ENCODE data around the gene KANSL1. TPM values are rescaled to one million over a fixed set of nuclear protein-coding genes. Genes with fewer than 3 reads are reported as not detected.
"Not testable (repeated sequence)": the region's sequence is repeated elsewhere in the genome, so short reads cannot be mapped to it uniquely, and the experiment has no call there.

KANSL1 gene
- total RNA-seq, 4 donors from 2014 or later = 91.3 to 120 (median 105) TPM

DNA sequence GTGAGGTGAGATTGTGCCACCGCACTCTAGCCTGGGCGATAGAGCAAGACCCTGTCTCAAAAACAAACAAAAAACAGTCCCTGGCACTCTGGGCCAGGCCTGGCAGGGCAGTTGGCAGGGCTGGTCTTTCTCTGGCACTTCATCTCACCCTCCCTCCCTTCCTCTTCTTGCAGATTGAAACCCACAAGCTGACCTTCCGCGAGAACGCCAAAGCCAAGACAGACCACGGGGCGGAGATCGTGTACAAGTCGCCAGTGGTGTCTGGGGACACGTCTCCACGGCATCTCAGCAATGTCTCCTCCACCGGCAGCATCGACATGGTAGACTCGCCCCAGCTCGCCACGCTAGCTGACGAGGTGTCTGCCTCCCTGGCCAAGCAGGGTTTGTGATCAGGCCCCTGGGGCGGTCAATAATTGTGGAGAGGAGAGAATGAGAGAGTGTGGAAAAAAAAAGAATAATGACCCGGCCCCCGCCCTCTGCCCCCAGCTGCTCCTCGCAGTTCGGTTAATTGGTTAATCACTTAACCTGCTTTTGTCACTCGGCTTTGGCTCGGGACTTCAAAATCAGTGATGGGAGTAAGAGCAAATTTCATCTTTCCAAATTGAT lies 169.3 kb downstream of the KANSL1 start:
- Histone ChIP-seq H3K36me3 (peaks cover 0 to 59% (median 0%) of the 10 kb centered on the region in 3 donors), H3K27me3 (no peaks in the 10 kb centered on the region), H3K27ac (no peak overlapping the region), H3K9me3 (no peaks in the 10 kb centered on the region), H3K4me3 (no peak overlapping the region), H3K4me1 (peaks cover 0 to 14% (median 3%) of the 10 kb centered on the region in 4 donors)
- TF ChIP-seq POLR2A (IDR thresholded peaks at IDR 0.05) = no peak
- TF ChIP-seq, protein P1, sequence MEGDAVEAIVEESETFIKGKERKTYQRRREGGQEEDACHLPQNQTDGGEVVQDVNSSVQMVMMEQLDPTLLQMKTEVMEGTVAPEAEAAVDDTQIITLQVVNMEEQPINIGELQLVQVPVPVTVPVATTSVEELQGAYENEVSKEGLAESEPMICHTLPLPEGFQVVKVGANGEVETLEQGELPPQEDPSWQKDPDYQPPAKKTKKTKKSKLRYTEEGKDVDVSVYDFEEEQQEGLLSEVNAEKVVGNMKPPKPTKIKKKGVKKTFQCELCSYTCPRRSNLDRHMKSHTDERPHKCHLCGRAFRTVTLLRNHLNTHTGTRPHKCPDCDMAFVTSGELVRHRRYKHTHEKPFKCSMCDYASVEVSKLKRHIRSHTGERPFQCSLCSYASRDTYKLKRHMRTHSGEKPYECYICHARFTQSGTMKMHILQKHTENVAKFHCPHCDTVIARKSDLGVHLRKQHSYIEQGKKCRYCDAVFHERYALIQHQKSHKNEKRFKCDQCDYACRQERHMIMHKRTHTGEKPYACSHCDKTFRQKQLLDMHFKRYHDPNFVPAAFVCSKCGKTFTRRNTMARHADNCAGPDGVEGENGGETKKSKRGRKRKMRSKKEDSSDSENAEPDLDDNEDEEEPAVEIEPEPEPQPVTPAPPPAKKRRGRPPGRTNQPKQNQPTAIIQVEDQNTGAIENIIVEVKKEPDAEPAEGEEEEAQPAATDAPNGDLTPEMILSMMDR (IDR thresholded peaks at IDR 0.05) = no peak
- TF ChIP-seq EP300 (IDR thresholded peaks at IDR 0.05) = no peak
- no peak for DNase-seq (ENCODE audit: low spot score in 2 of 2)
- WGBS, 2 donors = 87 to 89% methylated on average over 24 of the region's 24 CpGs

DNA sequence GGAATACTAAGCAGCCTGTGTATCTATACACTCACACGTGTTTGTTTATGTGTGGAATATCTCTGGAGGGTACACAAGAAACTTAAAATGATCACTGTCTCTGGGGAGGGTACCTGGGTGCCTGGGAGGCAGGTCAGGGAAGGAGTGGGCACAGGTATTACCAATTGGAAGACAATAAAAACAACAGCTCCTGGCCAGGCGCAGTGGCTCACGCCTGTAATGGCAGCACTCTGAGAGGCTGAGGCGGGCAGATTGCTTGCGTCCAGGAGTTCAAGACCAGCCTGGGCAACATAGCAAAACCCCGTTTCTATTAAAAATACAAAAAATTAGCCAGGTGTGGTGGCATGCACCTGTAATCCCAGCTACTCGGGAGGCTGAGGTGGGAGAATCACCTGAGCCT lies 169.9 kb downstream of the KANSL1 start:
- H3K4me3 ChIP-seq; DNase-seq (ENCODE audit: low spot score in 2 of 2); H3K9me3 ChIP-seq; H3K27me3 ChIP-seq; H3K27ac ChIP-seq: not testable (repeated sequence)
- peaks cover 0 to 12% (median 3%) of the 10 kb centered on the region in 4 donors for H3K4me1 ChIP-seq
- WGBS, 2 donors = 92 to 97% methylated on average over 7 of the region's 7 CpGs
- H3K36me3 ChIP-seq = peaks cover 0 to 53% (median 0%) of the 10 kb centered on the region in 3 donors

DNA sequence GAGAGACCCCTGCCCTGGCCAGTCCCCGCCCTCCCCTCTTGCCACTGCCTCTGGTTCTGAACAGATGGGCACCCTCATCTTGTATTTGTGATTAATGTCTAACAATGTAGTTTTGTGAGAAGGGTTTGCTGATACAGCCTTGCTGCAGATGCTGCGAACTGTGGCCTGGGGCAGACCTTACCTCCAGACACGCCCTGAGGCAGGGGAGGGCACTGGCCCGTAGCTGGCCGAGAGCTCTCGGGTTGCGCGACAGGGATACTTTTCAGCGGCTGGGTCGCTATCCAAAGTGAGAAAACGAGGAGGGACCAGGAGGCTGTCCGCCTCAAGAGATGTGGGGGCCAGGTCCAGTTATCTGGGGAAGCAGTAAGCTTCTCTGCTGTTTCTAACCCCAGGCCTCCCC lies 172.2 kb downstream of the KANSL1 start:
- 83 to 89% methylated on average over 12 of the region's 12 CpGs for WGBS, 2 donors
- H3K27ac ChIP-seq = peak overlapping the region in 1 of 4 donors; percentile 42
- H3K4me1 ChIP-seq = peaks cover 0 to 6% (median 0%) of the 10 kb centered on the region in 4 donors
- TF ChIP-seq POLR2A (IDR thresholded peaks at IDR 0.05) (no peak), EP300 (IDR thresholded peaks at IDR 0.05) (no peak)
- TF ChIP-seq, protein P1 (IDR thresholded peaks at IDR 0.05) = no peak
- H3K36me3 ChIP-seq = peaks cover 0 to 33% (median 0%) of the 10 kb centered on the region in 3 donors
- H3K9me3 ChIP-seq = no peaks in the 10 kb centered on the region
- H3K27me3 ChIP-seq = no peaks in the 10 kb centered on the region
- no peak overlapping the region for H3K4me3 ChIP-seq
- DNase-seq (ENCODE audit: low spot score in 2 of 2) = no peak

DNA sequence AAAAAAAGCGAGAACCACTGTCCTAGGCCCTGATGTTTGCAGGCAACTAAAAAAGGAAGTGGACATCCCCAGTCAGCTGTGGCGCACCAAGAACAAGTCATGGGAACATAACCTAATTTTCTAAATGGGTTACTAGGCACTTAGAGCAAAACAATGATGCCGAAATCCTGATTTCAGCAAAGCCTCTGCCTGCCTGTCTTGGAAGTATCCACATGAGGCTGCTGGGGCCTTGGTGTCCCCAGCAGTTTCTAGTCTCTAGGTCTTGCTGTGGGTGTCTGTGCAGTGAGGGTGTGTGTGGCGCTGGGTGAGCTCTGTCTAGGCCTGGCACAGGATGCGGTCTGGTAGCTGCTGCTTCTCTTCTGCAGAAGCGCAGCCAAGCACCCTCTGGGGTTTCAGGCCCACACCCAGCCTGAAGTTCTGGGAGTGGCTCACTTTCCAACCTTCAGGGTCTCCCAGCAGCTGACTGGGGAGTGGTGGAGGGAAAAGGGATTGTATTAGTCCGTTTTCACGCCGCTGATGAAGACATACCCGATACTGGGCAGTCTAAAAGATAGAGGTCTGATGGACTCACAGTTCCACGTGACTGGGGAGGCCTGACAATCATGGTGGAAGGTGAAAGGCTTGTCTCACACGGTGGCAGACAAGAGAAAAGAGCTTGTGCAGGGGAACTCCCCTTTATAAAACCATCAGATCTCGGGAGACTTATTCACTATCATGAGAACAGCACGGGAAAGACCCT lies 173.0 kb downstream of the KANSL1 start:
- TF ChIP-seq POLR2A (IDR thresholded peaks at IDR 0.05) = no peak
- TF ChIP-seq, protein P1 (IDR thresholded peaks at IDR 0.05) = no peak
- TF ChIP-seq EP300 (IDR thresholded peaks at IDR 0.05) = peak in 1 of 2 donors; percentile 8
- WGBS, 2 donors = 72 to 77% methylated on average over 14 of the region's 14 CpGs
- Histone ChIP-seq H3K27ac (peak overlapping the region in 2 of 4 donors; percentile 32 to 42), H3K4me3 (no peak overlapping the region), H3K36me3 (peaks cover 0 to 26% (median 0%) of the 10 kb centered on the region in 3 donors), H3K4me1 (peaks cover 0 to 6% (median 0%) of the 10 kb centered on the region in 4 donors), H3K9me3 (no peaks in the 10 kb centered on the region), H3K27me3 (no peaks in the 10 kb centered on the region)
- DNase-seq (ENCODE audit: low spot score in 2 of 2) = no peak

DNA sequence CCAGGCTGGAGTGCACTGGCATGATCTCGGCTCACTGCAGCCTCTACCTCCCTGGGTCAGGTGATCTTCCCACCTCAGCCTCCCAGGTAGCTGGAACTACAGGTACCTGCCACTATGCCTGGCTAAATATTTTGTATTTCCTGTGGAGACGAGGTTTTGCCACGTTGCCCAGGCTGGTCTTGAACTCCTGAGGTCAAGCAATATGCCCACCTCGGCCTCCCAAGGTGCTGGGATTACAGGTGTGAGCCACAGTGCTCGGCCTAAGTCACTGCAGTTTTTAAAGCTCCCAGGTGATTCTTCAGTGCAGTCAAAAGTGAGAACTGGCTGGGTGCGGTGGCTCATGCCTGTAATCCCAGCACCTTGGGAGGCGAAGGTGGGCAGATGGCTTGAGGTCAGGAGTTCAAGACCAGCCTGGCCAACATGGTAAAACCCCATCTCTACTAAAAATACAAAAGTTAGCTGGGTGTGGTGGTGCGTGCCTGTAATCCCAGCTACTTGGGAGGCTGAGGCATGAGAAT lies 173.8 kb downstream of the KANSL1 start:
- H3K27me3 ChIP-seq; H3K4me1 ChIP-seq; DNase-seq (ENCODE audit: low spot score in 2 of 2); H3K4me3 ChIP-seq; H3K9me3 ChIP-seq: not testable (repeated sequence)
- WGBS, 2 donors = 85 to 97% methylated on average over 8 of the region's 8 CpGs
- H3K27ac ChIP-seq = peak overlapping the region in 1 of 4 donors; percentile 42
- peaks cover 0 to 23% (median 0%) of the 10 kb centered on the region in 3 donors for H3K36me3 ChIP-seq
